Endodermal cell (in vitro differentiated cells): ENCODE results near the gene CHAF1B. TPM values are rescaled to one million over a fixed set of nuclear protein-coding genes. Genes with fewer than 3 reads are reported as not detected.

Experiments used
- DNase-seq: peaks from one replicate; pipeline ENCODE4 v3.0.0-alpha.2; 2017
- H3K27ac ChIP-seq: 2 replicates; pipeline ENCODE4 v1.5.1; 2013; ENCODE audit warnings: mild to moderate bottlenecking, low read depth, low read length, moderate library complexity
- H3K27me3 ChIP-seq: 2 replicates; pipeline ENCODE4 v1.6.1; 2013; ENCODE audit warnings: mild to moderate bottlenecking, low read length, moderate library complexity; ENCODE audit not compliant: insufficient read depth, control insufficient read depth, poor library complexity, severe bottlenecking
- H3K36me3 ChIP-seq: 2 replicates; pipeline ENCODE4 v1.7.0; 2013; ENCODE audit warnings: mild to moderate bottlenecking, low read length, moderate library complexity; ENCODE audit not compliant: control insufficient read depth, insufficient read depth
- H3K4me1 ChIP-seq: one replicate; pipeline ENCODE4 v1.7.0; 2013; ENCODE audit warnings: low read length; ENCODE audit not compliant: control insufficient read depth, insufficient read depth
- H3K4me3 ChIP-seq: 2 replicates; pipeline ENCODE4 v1.5.1; 2013; ENCODE audit warnings: mild to moderate bottlenecking, low read length, moderate library complexity
- H3K9ac ChIP-seq: 2 replicates; pipeline ENCODE4 v1.6.1; 2013; ENCODE audit warnings: mild to moderate bottlenecking, low read length, moderate library complexity; ENCODE audit not compliant: poor library complexity, severe bottlenecking; ENCODE audit errors: extremely low read depth
- H3K9me3 ChIP-seq: 2 replicates; pipeline ENCODE4 v1.6.1; 2013; ENCODE audit warnings: mild to moderate bottlenecking, low read length, moderate library complexity; ENCODE audit not compliant: control insufficient read depth
- H3K27ac Mint-ChIP-seq: 2 replicates; pipeline ENCODE4 v1.8.0; 2020; ENCODE audit warnings: mixed read lengths
- H3K27me3 Mint-ChIP-seq: 2 replicates; pipeline ENCODE4 v1.8.0; 2021; ENCODE audit warnings: mild to moderate bottlenecking, mixed read lengths; ENCODE audit not compliant: insufficient read depth
- H3K36me3 Mint-ChIP-seq: 2 replicates; pipeline ENCODE4 v1.8.0; 2020; ENCODE audit warnings: low read depth, mixed read lengths
- H3K4me1 Mint-ChIP-seq: 2 replicates; pipeline ENCODE4 v1.8.0; 2020; ENCODE audit warnings: mixed read lengths
- H3K4me3 Mint-ChIP-seq: 2 replicates; pipeline ENCODE4 v1.8.0; 2020; ENCODE audit warnings: mild to moderate bottlenecking, moderate library complexity, mixed read lengths
- H3K9me3 Mint-ChIP-seq: 2 replicates; pipeline ENCODE4 v1.8.0; 2020; ENCODE audit warnings: mild to moderate bottlenecking, mixed read lengths
- WGBS, 2 experiments: methylation state at CpG; one replicate each; pipeline versions ENCODE4 v1.1.5 to v1.1.7; 2013; ENCODE audit warnings: missing lambda C conversion rate in 2 of 2, mixed read lengths in 1 of 2; ENCODE audit not compliant: insufficient coverage in 1 of 2, insufficient read length in 1 of 2; 5-methylcytosine and 5-hydroxymethylcytosine counted together
- total RNA-seq, 2 donors: library from RNA; stranded (reverse); fragmentation: NEBNext Ultra II Directional in 1 of 2; extraction: Animal tissue kit (Norgen Biotek cat#: 25700) in 1 of 2; gene quantifications; 2 replicates in 1 of 2; 3 replicates in 1 of 2; pipeline ENCODE4 v1.2.1, GENCODE V29; 2021
- TF ChIP-seq, protein P1 (sequence below): fragments of 200-600 bp; sonication (generic); conservative IDR thresholded peaks from 2 replicates; pipeline ENCODE4 v1.5.0; 2021; ENCODE audit warnings: antibody characterized with exemption, mild to moderate bottlenecking

CHAF1B gene
- total RNA-seq, 2 donors from 2014 or later: 16.3 to 27.1 TPM

DNA sequence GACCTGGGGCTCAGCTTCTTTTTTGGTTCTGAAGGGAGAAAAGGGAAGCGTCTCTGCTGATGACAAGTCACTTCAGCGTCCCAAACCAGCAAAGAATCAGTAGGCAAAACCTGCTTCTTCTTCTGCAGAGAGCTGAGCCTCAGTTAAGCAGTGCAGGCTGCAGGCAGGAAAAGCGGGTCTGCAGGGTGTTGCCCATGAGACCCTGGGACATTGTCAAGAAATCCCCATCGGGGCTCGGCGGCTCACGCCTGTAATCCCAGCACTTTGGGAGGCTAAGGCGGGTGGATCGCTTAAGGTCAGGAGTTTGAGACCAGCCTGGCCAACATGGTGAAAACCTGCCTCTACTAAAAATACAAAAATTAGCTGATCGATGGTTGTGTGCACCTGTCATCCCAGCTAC, 78.0 kb downstream of the CHAF1B start:
- no peak overlapping the region for H3K4me3 ChIP-seq
- no peak overlapping the region for H3K27ac ChIP-seq
- WGBS, 2 experiments: 89 to 92% methylated on average over 8 to 10 of the region's 10 CpGs
- TF ChIP-seq, protein P1, sequence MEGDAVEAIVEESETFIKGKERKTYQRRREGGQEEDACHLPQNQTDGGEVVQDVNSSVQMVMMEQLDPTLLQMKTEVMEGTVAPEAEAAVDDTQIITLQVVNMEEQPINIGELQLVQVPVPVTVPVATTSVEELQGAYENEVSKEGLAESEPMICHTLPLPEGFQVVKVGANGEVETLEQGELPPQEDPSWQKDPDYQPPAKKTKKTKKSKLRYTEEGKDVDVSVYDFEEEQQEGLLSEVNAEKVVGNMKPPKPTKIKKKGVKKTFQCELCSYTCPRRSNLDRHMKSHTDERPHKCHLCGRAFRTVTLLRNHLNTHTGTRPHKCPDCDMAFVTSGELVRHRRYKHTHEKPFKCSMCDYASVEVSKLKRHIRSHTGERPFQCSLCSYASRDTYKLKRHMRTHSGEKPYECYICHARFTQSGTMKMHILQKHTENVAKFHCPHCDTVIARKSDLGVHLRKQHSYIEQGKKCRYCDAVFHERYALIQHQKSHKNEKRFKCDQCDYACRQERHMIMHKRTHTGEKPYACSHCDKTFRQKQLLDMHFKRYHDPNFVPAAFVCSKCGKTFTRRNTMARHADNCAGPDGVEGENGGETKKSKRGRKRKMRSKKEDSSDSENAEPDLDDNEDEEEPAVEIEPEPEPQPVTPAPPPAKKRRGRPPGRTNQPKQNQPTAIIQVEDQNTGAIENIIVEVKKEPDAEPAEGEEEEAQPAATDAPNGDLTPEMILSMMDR: no peak
- Mint-ChIP-seq H3K4me3 (no peak overlapping the region), H3K4me1 (peaks cover 6% of the 10 kb centered on the region), H3K36me3 (no peaks in the 10 kb centered on the region), H3K27ac (no peak overlapping the region), H3K27me3 (no peaks in the 10 kb centered on the region), H3K9me3 (no peaks in the 10 kb centered on the region)
- no peak overlapping the region for H3K9ac ChIP-seq
- H3K27me3 ChIP-seq: no peaks in the 10 kb centered on the region
- H3K9me3 ChIP-seq: no peaks in the 10 kb centered on the region
- no peaks in the 10 kb centered on the region for H3K36me3 ChIP-seq
- DNase-seq: no peak
- no peaks in the 10 kb centered on the region for H3K4me1 ChIP-seq

DNA sequence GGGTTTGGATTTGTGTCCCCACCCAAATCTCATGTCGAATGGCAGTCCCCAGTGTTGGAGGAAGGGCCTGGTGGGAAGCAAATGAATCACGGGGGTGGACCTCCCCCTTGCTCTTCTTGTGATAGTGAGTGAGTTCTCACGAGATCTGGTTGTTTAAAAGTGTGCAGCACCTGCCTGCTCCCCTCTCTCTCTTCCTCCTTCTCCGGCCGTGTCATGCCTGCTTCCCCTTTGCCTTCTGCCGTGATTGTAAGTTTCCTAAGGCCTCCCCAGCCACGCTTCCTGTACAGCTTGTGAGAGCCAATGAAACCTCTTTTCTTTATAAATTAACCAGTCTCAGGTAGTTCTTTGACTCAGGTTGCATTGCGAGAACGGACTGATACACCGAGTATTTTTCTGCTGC, 78.8 kb downstream of the CHAF1B start:
- Histone ChIP-seq H3K27me3 (no peaks in the 10 kb centered on the region), H3K4me1 (no peaks in the 10 kb centered on the region), H3K9ac (no peak overlapping the region), H3K4me3 (no peak overlapping the region), H3K36me3 (no peaks in the 10 kb centered on the region), H3K27ac (no peak overlapping the region), H3K9me3 (no peaks in the 10 kb centered on the region)
- TF ChIP-seq, protein P1: no peak
- no peak for DNase-seq
- no peak overlapping the region for H3K27ac Mint-ChIP-seq
- WGBS, 2 experiments: 85 to 91% methylated on average over 7 to 10 of the region's 10 CpGs
- no peak overlapping the region for H3K4me3 Mint-ChIP-seq
- peaks cover 6% of the 10 kb centered on the region for H3K4me1 Mint-ChIP-seq
- no peaks in the 10 kb centered on the region for H3K9me3 Mint-ChIP-seq
- H3K36me3 Mint-ChIP-seq: no peaks in the 10 kb centered on the region
- no peaks in the 10 kb centered on the region for H3K27me3 Mint-ChIP-seq

DNA sequence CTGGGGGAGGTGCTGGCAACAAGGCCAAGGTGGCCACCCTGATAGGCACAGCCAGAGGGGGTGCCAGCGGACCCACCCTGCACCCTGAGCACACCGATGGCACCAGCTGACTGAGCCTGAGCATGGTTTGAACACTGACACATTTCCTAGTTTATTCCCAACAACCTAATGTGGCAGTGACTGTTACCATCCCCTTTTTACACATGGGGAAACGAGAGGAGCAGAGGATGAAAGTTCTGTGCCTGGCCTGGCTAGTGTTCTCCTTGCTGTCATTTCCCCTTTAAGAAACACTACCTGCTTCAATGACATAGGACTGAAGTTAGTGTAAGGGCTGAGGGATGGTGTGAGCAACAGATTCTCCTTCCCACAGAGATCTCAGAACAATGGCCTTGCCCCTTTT, 79.4 kb downstream of the CHAF1B start:
- Mint-ChIP-seq H3K4me3 (no peak overlapping the region), H3K27ac (no peak overlapping the region), H3K27me3 (no peaks in the 10 kb centered on the region), H3K9me3 (no peaks in the 10 kb centered on the region), H3K4me1 (peaks cover 6% of the 10 kb centered on the region), H3K36me3 (no peaks in the 10 kb centered on the region)
- DNase-seq: no peak
- TF ChIP-seq, protein P1: no peak
- no peaks in the 10 kb centered on the region for H3K36me3 ChIP-seq
- WGBS, 2 experiments: 87 to 92% methylated on average over 3 of the region's 3 CpGs
- H3K27me3 ChIP-seq: no peaks in the 10 kb centered on the region
- H3K27ac ChIP-seq: no peak overlapping the region
- H3K4me1 ChIP-seq: no peaks in the 10 kb centered on the region
- no peaks in the 10 kb centered on the region for H3K9me3 ChIP-seq
- no peak overlapping the region for H3K4me3 ChIP-seq
- no peak overlapping the region for H3K9ac ChIP-seq
